ENCODE measurements around the gene TULP1. TPM values are rescaled to one million over a fixed set of nuclear protein-coding genes. Genes with fewer than 3 reads are reported as not detected.

The TULP1 gene
- total and polyA plus RNA-seq, 4 donors, result not detected

GRCh38 chr6:35503534-35503933 is 9.2 kb downstream of the TULP1 start:
- Histone ChIP-seq H3K4me1 (ENCODE audit: control insufficient read depth in 4 of 4, insufficient read depth in 4 of 4, low read length in 3 of 4) (no peaks in the 10 kb centered on the region), H3K9ac (ENCODE audit: low read depth in 1 of 2, low read length in 2 of 2) (no peak overlapping the region), H3K4me3 (ENCODE audit: low read depth in 1 of 3, low read length in 3 of 3) (no peak overlapping the region), H3K27ac (ENCODE audit: low read depth in 1 of 2, low read length in 2 of 2) (no peak overlapping the region), H3K27me3 (ENCODE audit: control insufficient read depth in 4 of 4, insufficient read depth in 4 of 4, low read length in 3 of 4) (no peaks in the 10 kb centered on the region), H3K9me3 (ENCODE audit: control insufficient read depth in 4 of 4, low read length in 3 of 4) (no peaks in the 10 kb centered on the region), H3K36me3 (ENCODE audit: control insufficient read depth in 4 of 4, insufficient read depth in 3 of 4, low read depth in 1 of 4, low read length in 3 of 4) (no peaks in the 10 kb centered on the region)
- TF ChIP-seq RAD21 (IDR thresholded peaks at IDR 0.05) (no peak), RXRA (IDR thresholded peaks at IDR 0.05) (no peak), ZBTB33 (IDR thresholded peaks at IDR 0.05) (no peak), FOXA1 (IDR thresholded peaks at IDR 0.05) (no peak), CTCF (IDR thresholded peaks at IDR 0.05; ENCODE audit: low read depth, low read length, missing input control) (no peak), JUND (IDR thresholded peaks at IDR 0.05) (no peak)
- DNase-seq (ENCODE audit: low spot score), result no peak
- WGBS, result 73% methylated on average over 15 of the region's 15 CpGs

- Histone ChIP-seq H3K4me3 (ENCODE audit: low read depth in 1 of 3, low read length in 3 of 3) (no peak overlapping the region), H3K27me3 (ENCODE audit: control insufficient read depth in 4 of 4, insufficient read depth in 4 of 4, low read length in 3 of 4) (no peaks in the 10 kb centered on the region)
- WGBS, result 95% methylated on average over 2 of the region's 2 CpGs
Observed at GRCh38 chr6:35501784-35502183, 10.9 kb downstream of the TULP1 start.

GRCh38 chr6:35500782-35501181 is 11.9 kb downstream of the TULP1 start:
- Histone ChIP-seq H3K4me3 (ENCODE audit: low read depth in 1 of 3, low read length in 3 of 3) (no peak overlapping the region), H3K36me3 (ENCODE audit: control insufficient read depth in 4 of 4, insufficient read depth in 3 of 4, low read depth in 1 of 4, low read length in 3 of 4) (no peaks in the 10 kb centered on the region), H3K9me3 (ENCODE audit: control insufficient read depth in 4 of 4, low read length in 3 of 4) (no peaks in the 10 kb centered on the region), H3K9ac (ENCODE audit: low read depth in 1 of 2, low read length in 2 of 2) (no peak overlapping the region), H3K4me1 (ENCODE audit: control insufficient read depth in 4 of 4, insufficient read depth in 4 of 4, low read length in 3 of 4) (peaks cover 0 to 7% (median 2%) of the 10 kb centered on the region in 4 donors), H3K27me3 (ENCODE audit: control insufficient read depth in 4 of 4, insufficient read depth in 4 of 4, low read length in 3 of 4) (no peaks in the 10 kb centered on the region), H3K27ac (ENCODE audit: low read depth in 1 of 2, low read length in 2 of 2) (no peak overlapping the region)
- 78% methylated on average over 6 of the region's 6 CpGs for WGBS
- DNase-seq (ENCODE audit: low spot score), result no peak
- TF ChIP-seq GABPA (IDR thresholded peaks at IDR 0.05 in 1 of 2, conservative IDR thresholded peaks at IDR 0.05 in 1 of 2), result no peak
- TF ChIP-seq EGR1 (IDR thresholded peaks at IDR 0.05; ENCODE audit: low read depth in 2 of 2), result no peak
- no peak for TF ChIP-seq FOXA2 (IDR thresholded peaks at IDR 0.05)
- TF ChIP-seq RAD21 (IDR thresholded peaks at IDR 0.05), result no peak
- TF ChIP-seq RXRA (IDR thresholded peaks at IDR 0.05), result no peak
- no peak for TF ChIP-seq REST (IDR thresholded peaks at IDR 0.05)
- TF ChIP-seq ATF3 (IDR thresholded peaks at IDR 0.05), result no peak
- TF ChIP-seq MAX (IDR thresholded peaks at IDR 0.05), result no peak

More at GRCh38 chr6:35501784-35502183, 10.9 kb downstream of the TULP1 start:
- Histone ChIP-seq H3K4me1 (ENCODE audit: control insufficient read depth in 4 of 4, insufficient read depth in 4 of 4, low read length in 3 of 4) (peaks cover 0 to 6% (median 2%) of the 10 kb centered on the region in 4 donors), H3K27ac (ENCODE audit: low read depth in 1 of 2, low read length in 2 of 2) (no peak overlapping the region), H3K9me3 (ENCODE audit: control insufficient read depth in 4 of 4, low read length in 3 of 4) (no peaks in the 10 kb centered on the region), H3K9ac (ENCODE audit: low read depth in 1 of 2, low read length in 2 of 2) (no peak overlapping the region), H3K36me3 (ENCODE audit: control insufficient read depth in 4 of 4, insufficient read depth in 3 of 4, low read depth in 1 of 4, low read length in 3 of 4) (no peaks in the 10 kb centered on the region)
- no peak for DNase-seq (ENCODE audit: low spot score)
- no peak for TF ChIP-seq YY1 (IDR thresholded peaks at IDR 0.05)
- TF ChIP-seq EGR1 (IDR thresholded peaks at IDR 0.05; ENCODE audit: low read depth in 2 of 2), result no peak
- no peak for TF ChIP-seq JUND (IDR thresholded peaks at IDR 0.05)
- no peak for TF ChIP-seq RXRA (IDR thresholded peaks at IDR 0.05)
- TF ChIP-seq ZBTB33 (IDR thresholded peaks at IDR 0.05), result no peak
- TF ChIP-seq FOXA2 (IDR thresholded peaks at IDR 0.05), result no peak
- no peak for TF ChIP-seq RAD21 (IDR thresholded peaks at IDR 0.05)
- no peak for TF ChIP-seq TAF1 (conservative IDR thresholded peaks at IDR 0.05)
